DLD1 (cell line): ENCODE results near the gene SERPINA9.

Experiments used
- in situ Hi-C: cut with HindIII; loops from 2 replicates; pipeline ENCODE4 v1.10.0; 2017; ENCODE audit warnings: low sequenced_read_pairs

Gene SERPINA9

GRCh38 chr14:94462763-94463572 is 13.0 kb downstream of the SERPINA9 start:
- in situ Hi-C loops = no loop called here

GRCh38 chr14:94462219-94462551 is 13.8 kb downstream of the SERPINA9 start:
- in situ Hi-C loops = no loop called here

GRCh38 chr14:94461526-94462218 is 14.3 kb downstream of the SERPINA9 start:
- in situ Hi-C loops = no loop called here

GRCh38 chr14:94460631-94461416 is 15.2 kb downstream of the SERPINA9 start:
- in situ Hi-C loops = no loop called here

GRCh38 chr14:94458558-94459205 is 17.3 kb downstream of the SERPINA9 start:
- in situ Hi-C loops = no loop called here

GRCh38 chr14:94458096-94458495 is 17.9 kb downstream of the SERPINA9 start:
- in situ Hi-C loops = no loop called here

GRCh38 chr14:94455928-94456327 is 20.1 kb downstream of the SERPINA9 start:
- in situ Hi-C loops = no loop called here

- in situ Hi-C loops = no loop called here
Measured at GRCh38 chr14:94451826-94452225, 24.2 kb downstream of the SERPINA9 start.

- in situ Hi-C loops = no loop called here
Measured at GRCh38 chr14:94451091-94451771, 24.8 kb downstream of the SERPINA9 start.

- in situ Hi-C loops = no loop called here
Measured at GRCh38 chr14:94450722-94451090, 25.3 kb downstream of the SERPINA9 start.

- in situ Hi-C loops = no loop called here
Measured at GRCh38 chr14:94449930-94450329, 26.1 kb downstream of the SERPINA9 start.

- in situ Hi-C loops = no loop called here
Measured at GRCh38 chr14:94448071-94448808, 27.8 kb downstream of the SERPINA9 start.

GRCh38 chr14:94447206-94447605 is 28.8 kb downstream of the SERPINA9 start:
- in situ Hi-C loops = no loop called here

- in situ Hi-C loops = no loop called here
Measured at GRCh38 chr14:94446126-94446525, 29.9 kb downstream of the SERPINA9 start.

- in situ Hi-C loops = no loop called here
Measured at GRCh38 chr14:94445003-94445402, 31.0 kb downstream of the SERPINA9 start.

- in situ Hi-C loops = no loop called here
Measured at GRCh38 chr14:94441531-94442205, 34.3 kb downstream of the SERPINA9 start.

- in situ Hi-C loops = no loop called here
Measured at GRCh38 chr14:94441130-94441529, 34.9 kb downstream of the SERPINA9 start.

GRCh38 chr14:94439453-94440057 is 36.4 kb downstream of the SERPINA9 start:
- in situ Hi-C loops = no loop called here

- in situ Hi-C loops = no loop called here
Measured at GRCh38 chr14:94428610-94429009, 47.4 kb downstream of the SERPINA9 start.
